H1 (cell line): ENCODE measurements around the gene GNGT2.

Experiments
- E2F6 ChIP-seq: IDR thresholded peaks from 2 replicates; pipeline ENCODE4 v1.6.1; 2012; ENCODE audit warnings: inconsistent platforms
- EZH2 ChIP-seq: fragments of 200-600 bp; sonication (generic); IDR thresholded peaks from 2 replicates; pipeline ENCODE4 v1.7.1; 2012; ENCODE audit warnings: low read depth, mild to moderate bottlenecking, moderate library complexity, low read length, inconsistent platforms; ENCODE audit not compliant: severe bottlenecking
- POLR2AphosphoS5 ChIP-seq: IDR thresholded peaks from 2 replicates; pipeline ENCODE4 v1.6.1; 2011; ENCODE audit warnings: low read depth, low read length
- TF ChIP-seq, protein P1 (sequence below), 3 experiments: IDR thresholded peaks; 1 replicate in 2 of 3; 2 replicates in 1 of 3; pipeline versions ENCODE4 v1.5.1 to v1.6.1; 2011; ENCODE audit warnings: low read length in 3 of 3, mild to moderate bottlenecking in 3 of 3, inconsistent platforms in 2 of 3, low read depth in 1 of 3, moderate library complexity in 1 of 3; ENCODE audit not compliant: insufficient read depth in 1 of 3; ENCODE audit errors: control extremely low read depth in 1 of 3

- TF ChIP-seq POLR2AphosphoS5 (no peak), E2F6 (no peak), EZH2 (no peak)
- TF ChIP-seq, protein P1, sequence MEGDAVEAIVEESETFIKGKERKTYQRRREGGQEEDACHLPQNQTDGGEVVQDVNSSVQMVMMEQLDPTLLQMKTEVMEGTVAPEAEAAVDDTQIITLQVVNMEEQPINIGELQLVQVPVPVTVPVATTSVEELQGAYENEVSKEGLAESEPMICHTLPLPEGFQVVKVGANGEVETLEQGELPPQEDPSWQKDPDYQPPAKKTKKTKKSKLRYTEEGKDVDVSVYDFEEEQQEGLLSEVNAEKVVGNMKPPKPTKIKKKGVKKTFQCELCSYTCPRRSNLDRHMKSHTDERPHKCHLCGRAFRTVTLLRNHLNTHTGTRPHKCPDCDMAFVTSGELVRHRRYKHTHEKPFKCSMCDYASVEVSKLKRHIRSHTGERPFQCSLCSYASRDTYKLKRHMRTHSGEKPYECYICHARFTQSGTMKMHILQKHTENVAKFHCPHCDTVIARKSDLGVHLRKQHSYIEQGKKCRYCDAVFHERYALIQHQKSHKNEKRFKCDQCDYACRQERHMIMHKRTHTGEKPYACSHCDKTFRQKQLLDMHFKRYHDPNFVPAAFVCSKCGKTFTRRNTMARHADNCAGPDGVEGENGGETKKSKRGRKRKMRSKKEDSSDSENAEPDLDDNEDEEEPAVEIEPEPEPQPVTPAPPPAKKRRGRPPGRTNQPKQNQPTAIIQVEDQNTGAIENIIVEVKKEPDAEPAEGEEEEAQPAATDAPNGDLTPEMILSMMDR (IDR thresholded peaks at IDR 0.05; ENCODE audit: control extremely low read depth in 1 of 3, insufficient read depth in 1 of 3, low read depth in 1 of 3, low read length in 3 of 3), result no peak
Measured at GRCh38 chr17:49259663-49260010, 49.3 kb upstream of the GNGT2 start.
